ENCODE data around the gene RHBDF1. TPM values are rescaled to one million over a fixed set of nuclear protein-coding genes. Genes with fewer than 3 reads are reported as not detected.

The RHBDF1 gene
- total and polyA plus RNA-seq, 4 donors: 1.8 to 6.2 (median 3.5) TPM

DNA sequence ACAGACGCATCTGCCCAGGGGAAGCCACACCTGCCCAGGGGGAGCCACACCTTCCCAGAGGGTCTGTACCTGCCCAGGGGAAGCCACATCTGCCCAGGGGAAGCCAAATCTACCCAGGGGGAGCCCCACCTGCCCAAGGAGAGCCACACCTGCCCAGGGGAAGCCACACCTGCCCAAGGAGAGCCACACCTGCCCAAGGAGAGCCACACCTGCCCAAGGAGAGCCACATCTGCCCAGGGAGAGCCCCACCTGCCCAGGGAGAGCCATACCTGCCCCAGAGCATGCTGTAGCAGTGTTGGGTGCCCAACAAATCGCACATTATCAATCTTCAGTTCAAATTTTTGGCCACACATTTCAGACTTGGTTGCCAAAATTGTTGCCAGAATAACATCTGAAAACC is 46.4 kb upstream of the RHBDF1 start:
- Histone ChIP-seq H3K4me1 (ENCODE audit: control insufficient read depth in 4 of 4, insufficient read depth in 4 of 4, low read length in 3 of 4) (no peaks in the 10 kb centered on the region), H3K9me3 (ENCODE audit: control insufficient read depth in 4 of 4, low read length in 3 of 4) (no peaks in the 10 kb centered on the region), H3K36me3 (ENCODE audit: control insufficient read depth in 4 of 4, insufficient read depth in 3 of 4, low read depth in 1 of 4, low read length in 3 of 4) (peaks cover 1 to 9% (median 3%) of the 10 kb centered on the region in 4 donors), H3K27ac (ENCODE audit: low read depth in 1 of 2, low read length in 2 of 2) (no peak overlapping the region), H3K9ac (ENCODE audit: low read depth in 1 of 2, low read length in 2 of 2) (no peak overlapping the region), H3K27me3 (ENCODE audit: control insufficient read depth in 4 of 4, insufficient read depth in 4 of 4, low read length in 3 of 4) (no peaks in the 10 kb centered on the region), H3K4me3 (ENCODE audit: low read depth in 1 of 3, low read length in 3 of 3) (no peak overlapping the region)
- TF ChIP-seq FOXA1 (IDR thresholded peaks at IDR 0.05): no peak
- TF ChIP-seq JUND (IDR thresholded peaks at IDR 0.05): no peak
- TF ChIP-seq, protein P1, sequence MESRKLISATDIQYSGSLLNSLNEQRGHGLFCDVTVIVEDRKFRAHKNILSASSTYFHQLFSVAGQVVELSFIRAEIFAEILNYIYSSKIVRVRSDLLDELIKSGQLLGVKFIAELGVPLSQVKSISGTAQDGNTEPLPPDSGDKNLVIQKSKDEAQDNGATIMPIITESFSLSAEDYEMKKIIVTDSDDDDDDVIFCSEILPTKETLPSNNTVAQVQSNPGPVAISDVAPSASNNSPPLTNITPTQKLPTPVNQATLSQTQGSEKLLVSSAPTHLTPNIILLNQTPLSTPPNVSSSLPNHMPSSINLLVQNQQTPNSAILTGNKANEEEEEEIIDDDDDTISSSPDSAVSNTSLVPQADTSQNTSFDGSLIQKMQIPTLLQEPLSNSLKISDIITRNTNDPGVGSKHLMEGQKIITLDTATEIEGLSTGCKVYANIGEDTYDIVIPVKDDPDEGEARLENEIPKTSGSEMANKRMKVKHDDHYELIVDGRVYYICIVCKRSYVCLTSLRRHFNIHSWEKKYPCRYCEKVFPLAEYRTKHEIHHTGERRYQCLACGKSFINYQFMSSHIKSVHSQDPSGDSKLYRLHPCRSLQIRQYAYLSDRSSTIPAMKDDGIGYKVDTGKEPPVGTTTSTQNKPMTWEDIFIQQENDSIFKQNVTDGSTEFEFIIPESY (IDR thresholded peaks at IDR 0.05): no peak
- no peak for TF ChIP-seq YY1 (IDR thresholded peaks at IDR 0.05)
- TF ChIP-seq, protein P2, sequence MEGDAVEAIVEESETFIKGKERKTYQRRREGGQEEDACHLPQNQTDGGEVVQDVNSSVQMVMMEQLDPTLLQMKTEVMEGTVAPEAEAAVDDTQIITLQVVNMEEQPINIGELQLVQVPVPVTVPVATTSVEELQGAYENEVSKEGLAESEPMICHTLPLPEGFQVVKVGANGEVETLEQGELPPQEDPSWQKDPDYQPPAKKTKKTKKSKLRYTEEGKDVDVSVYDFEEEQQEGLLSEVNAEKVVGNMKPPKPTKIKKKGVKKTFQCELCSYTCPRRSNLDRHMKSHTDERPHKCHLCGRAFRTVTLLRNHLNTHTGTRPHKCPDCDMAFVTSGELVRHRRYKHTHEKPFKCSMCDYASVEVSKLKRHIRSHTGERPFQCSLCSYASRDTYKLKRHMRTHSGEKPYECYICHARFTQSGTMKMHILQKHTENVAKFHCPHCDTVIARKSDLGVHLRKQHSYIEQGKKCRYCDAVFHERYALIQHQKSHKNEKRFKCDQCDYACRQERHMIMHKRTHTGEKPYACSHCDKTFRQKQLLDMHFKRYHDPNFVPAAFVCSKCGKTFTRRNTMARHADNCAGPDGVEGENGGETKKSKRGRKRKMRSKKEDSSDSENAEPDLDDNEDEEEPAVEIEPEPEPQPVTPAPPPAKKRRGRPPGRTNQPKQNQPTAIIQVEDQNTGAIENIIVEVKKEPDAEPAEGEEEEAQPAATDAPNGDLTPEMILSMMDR (IDR thresholded peaks at IDR 0.05; ENCODE audit: low read depth, low read length, missing input control): no peak
- TF ChIP-seq, protein P3, sequence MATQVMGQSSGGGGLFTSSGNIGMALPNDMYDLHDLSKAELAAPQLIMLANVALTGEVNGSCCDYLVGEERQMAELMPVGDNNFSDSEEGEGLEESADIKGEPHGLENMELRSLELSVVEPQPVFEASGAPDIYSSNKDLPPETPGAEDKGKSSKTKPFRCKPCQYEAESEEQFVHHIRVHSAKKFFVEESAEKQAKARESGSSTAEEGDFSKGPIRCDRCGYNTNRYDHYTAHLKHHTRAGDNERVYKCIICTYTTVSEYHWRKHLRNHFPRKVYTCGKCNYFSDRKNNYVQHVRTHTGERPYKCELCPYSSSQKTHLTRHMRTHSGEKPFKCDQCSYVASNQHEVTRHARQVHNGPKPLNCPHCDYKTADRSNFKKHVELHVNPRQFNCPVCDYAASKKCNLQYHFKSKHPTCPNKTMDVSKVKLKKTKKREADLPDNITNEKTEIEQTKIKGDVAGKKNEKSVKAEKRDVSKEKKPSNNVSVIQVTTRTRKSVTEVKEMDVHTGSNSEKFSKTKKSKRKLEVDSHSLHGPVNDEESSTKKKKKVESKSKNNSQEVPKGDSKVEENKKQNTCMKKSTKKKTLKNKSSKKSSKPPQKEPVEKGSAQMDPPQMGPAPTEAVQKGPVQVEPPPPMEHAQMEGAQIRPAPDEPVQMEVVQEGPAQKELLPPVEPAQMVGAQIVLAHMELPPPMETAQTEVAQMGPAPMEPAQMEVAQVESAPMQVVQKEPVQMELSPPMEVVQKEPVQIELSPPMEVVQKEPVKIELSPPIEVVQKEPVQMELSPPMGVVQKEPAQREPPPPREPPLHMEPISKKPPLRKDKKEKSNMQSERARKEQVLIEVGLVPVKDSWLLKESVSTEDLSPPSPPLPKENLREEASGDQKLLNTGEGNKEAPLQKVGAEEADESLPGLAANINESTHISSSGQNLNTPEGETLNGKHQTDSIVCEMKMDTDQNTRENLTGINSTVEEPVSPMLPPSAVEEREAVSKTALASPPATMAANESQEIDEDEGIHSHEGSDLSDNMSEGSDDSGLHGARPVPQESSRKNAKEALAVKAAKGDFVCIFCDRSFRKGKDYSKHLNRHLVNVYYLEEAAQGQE (IDR thresholded peaks at IDR 0.05): no peak
- no peak for TF ChIP-seq EGR1 (IDR thresholded peaks at IDR 0.05; ENCODE audit: low read depth in 2 of 2)
- no peak for TF ChIP-seq RAD21 (IDR thresholded peaks at IDR 0.05)
- no peak for TF ChIP-seq SP1 (IDR thresholded peaks at IDR 0.05)
- TF ChIP-seq FOXA2 (IDR thresholded peaks at IDR 0.05): no peak
- WGBS: 96% methylated on average over 2 of the region's 2 CpGs
- DNase-seq (ENCODE audit: low spot score): no peak

DNA sequence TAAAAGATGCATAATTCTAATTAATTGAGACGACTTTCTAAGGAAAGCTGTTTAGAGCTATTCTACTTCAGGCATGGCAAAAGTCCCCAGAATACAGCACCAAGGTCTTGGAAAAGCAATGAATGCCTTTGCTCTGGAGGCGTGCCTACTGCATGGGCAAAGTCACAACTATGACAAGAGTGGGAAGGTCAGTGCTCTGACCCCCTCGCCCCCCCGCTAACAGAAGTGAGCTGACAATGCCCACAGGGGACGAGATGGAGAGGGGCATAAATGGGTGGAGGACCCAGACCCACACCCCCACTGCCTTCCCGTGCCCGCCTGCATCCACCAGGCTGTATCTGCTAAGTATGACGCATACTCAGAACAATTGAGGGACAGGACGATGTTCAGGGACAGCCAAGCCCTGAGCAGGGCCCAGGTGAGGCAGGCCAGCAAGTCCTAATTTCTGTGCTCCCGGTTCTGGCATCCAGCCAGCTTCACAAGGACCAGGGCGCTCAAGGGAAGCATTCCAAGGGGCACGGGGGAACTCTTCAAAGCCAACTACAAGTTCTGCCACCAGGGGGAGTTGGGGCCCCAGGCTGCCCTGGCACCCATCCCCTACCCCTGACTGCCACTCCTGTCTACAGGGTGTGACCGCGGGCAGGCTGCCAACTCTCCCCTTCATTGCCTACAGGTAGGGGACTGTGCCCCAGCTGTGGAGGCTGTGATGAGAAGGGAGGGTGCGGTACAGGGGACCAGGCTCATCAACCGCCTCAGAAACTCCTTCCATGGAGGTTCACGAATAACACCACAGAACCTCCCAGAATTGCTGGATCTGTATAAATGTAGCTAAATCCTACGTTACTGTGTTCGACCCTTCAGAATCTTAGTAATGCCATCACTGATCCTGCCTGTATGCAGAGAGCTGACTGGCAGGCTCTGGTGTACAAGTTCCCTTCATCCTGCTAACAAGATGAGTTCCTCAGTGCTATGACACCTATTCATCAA is 45.2 kb upstream of the RHBDF1 start:
- H3K36me3 ChIP-seq (ENCODE audit: control insufficient read depth in 4 of 4, insufficient read depth in 3 of 4, low read depth in 1 of 4, low read length in 3 of 4): peaks cover under 1 to 7% (median 3%) of the 10 kb centered on the region in 4 donors

More for the DNA sequence above, 45.2 kb upstream of the RHBDF1 start:
- no peaks in the 10 kb centered on the region for H3K4me1 ChIP-seq (ENCODE audit: control insufficient read depth in 4 of 4, insufficient read depth in 4 of 4, low read length in 3 of 4)
- no peak overlapping the region for H3K27ac ChIP-seq (ENCODE audit: low read depth in 1 of 2, low read length in 2 of 2)
- WGBS: 70% methylated on average over 19 of the region's 19 CpGs
- H3K27me3 ChIP-seq (ENCODE audit: control insufficient read depth in 4 of 4, insufficient read depth in 4 of 4, low read length in 3 of 4): no peaks in the 10 kb centered on the region
- TF ChIP-seq RAD21 (IDR thresholded peaks at IDR 0.05) (peak; percentile 45 to 79), SP1 (IDR thresholded peaks at IDR 0.05) (no peak)
- TF ChIP-seq, protein P2 (IDR thresholded peaks at IDR 0.05; ENCODE audit: low read depth, low read length, missing input control): peak; percentile 51
- no peak overlapping the region for H3K4me3 ChIP-seq (ENCODE audit: low read depth in 1 of 3, low read length in 3 of 3)
- H3K9ac ChIP-seq (ENCODE audit: low read depth in 1 of 2, low read length in 2 of 2): no peak overlapping the region
- DNase-seq (ENCODE audit: low spot score): peak; percentile 92
- H3K9me3 ChIP-seq (ENCODE audit: control insufficient read depth in 4 of 4, low read length in 3 of 4): no peaks in the 10 kb centered on the region
